Dedifferentiated amniotic fluid mesenchymal stem cell (primary cell): ENCODE data around the gene ATP2A3.

Source experiments
- DNase-seq: peaks from one replicate; pipeline ENCODE4 v3.0.0-alpha.2; 2016; ENCODE audit errors: extremely low spot score

The ATP2A3 gene

DNA sequence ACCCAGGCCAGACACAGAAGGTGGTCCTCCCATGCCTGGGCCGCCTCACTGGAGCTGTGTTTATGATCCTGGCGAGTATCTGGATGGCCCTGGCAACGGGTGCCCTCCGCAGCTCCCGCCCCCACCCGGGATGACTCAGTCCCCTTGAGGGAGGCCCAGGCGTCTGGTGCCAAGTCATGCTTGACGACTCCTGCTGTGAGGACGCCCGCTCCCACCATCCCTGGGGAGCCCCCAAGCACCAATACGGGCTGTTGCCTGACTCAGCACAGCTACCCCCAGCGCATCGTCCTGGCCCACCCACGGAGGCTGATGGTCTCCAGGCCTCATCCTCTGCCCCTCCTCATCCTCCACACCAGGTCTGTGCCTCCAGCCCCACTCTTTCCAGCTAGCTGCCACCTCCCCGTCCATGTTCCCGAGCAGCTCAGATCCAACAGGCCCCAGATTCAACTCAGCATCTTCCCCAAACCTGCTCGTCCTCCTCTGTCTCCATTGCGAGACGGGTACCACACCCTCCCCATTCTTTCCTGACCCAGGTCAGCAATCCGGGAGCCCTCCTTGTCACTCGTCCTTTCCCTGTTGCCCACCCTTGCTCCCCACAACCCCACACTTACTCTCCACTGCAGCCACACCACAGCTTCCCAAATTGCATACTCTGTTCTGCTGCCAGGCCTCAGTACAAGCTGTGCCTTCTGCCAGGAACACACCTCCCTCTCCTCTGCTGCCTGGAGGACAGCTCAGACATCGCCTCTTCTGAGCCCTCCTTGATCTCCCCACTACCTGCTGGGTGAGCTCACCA is 74.0 kb downstream of the ATP2A3 start:
- peak; percentile 90 for DNase-seq

DNA sequence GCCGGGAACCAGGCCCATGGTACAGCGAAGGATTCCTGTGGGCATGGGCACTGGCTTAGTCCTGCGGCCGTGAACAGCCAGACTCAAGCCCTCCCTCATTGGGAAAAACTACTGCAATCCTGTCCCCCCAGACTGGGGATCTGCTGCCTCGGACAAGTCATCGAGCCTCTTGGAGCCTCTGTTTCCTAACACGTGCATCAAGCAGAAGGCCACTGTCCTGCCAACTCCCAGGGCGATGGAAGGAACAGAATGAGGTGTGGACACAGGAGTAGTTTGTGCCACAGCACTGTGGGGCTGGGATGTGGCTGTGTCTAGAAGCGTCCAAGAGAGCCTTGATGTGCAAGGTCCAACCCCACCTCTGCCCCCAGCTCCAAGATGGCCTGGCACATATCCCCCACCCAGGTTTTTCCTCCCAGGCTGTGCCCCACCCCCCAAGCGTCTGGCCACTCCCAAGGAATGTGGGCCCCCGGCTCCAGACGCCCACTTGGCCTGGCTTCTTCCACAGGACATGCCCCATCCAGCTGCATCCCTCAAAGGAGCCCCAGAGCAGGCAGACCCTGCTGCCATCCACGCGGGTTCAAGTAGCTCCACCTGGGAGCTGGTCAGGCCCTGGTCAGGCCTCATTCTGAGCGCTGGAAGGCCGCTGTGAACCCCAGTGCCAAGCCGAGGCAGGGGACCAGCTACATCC is 74.8 kb downstream of the ATP2A3 start:
- no peak for DNase-seq

DNA sequence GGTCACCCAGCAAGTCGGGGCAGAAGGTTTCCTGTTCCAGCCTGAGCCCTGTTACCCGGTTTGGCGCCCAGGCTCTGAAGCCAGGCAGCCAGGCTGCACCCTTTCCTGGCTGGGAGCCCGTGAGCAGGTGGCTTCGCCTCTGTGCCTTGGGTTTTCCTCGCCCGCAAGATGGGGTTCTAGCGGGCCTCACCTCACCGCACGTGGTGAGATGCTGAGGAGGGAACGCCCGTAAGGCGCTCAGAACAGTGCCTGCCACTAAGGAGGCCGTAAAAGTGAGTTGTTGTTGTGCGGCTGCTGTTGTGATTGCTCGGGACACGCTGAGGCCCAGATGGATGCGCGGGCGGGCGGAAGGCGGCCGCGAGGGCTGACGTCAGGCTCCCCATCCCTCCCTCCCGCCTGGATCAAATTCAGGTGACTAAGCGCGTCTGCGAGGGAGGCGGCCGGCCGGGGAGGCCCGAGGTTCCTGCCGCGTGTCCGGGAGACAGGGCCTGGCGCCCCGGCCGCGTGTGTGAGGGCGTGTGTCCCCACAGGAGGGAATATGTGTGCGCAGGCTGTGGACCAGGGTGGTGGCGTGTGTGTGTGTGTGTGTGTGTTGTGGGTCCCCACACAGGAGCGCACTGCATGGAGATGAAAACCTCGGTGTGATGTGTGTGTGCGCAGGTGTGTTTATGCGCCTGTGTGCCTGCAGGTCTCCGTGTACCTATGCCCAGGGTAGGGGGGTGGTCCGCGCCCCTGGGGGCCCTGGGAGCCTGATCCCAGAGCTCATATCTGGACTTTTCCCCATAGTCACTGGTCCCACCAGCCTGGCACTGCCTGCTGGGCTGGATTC is 75.7 kb downstream of the ATP2A3 start:
- DNase-seq, result peak; percentile 80

DNA sequence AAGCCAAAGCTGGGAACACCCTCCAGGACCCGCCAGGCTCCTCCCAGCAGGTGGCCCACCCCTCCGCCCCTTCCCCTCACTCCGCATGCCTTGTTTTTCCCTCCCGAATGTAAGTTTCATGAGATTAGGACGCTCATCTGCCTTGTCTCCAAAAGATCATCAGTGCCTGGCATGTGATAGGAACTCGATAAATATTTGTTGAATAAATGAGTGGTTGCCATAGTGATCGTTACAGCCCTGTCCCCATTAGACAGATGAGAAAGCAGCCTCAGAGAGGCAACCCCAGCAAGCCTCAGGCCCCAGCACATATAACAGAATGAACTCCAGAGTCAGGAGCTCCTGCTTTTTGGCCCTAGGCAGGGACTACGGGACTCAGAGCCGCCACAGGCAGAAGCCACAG is 76.4 kb downstream of the ATP2A3 start:
- DNase-seq, result no peak

DNA sequence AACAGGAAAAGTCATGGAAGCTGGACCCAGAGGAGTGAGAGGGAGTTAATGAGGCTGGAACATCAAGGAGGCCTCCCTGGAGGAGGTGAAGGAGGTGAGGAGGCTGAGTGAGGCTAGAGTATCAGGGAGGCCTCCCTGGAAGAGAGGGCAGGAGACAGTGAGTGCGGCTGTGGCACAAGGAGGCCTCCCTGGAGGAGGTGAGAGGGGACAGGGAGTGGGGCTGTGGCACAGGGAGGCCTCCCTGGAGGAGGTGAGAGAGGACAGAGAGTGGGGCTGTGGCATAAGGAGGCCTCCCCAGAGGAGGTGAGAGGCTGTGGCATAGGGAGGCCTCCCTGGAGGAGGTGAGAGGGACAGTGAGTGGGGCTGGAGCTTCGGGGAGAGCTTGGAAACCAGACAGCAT is 76.8 kb downstream of the ATP2A3 start:
- no peak for DNase-seq

DNA sequence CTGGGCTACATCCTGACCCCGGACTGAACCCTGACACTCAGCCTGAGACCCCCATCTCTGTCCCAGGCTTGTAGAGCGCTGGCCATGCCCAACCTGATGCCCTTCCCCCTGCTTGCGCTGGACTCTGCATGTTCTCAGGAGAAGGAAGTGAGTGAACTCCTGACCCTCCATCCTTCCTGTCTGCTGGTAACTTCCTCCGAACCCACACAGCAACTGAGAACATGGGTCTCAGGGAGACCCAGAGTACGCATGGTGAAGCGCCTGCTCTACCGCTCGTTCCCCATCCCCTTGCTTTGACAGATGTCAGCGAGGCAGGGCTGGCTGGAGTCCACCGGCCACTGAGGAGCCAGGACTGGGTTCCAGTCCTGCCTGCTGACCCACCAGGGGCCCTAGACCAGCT is 77.5 kb downstream of the ATP2A3 start:
- no peak for DNase-seq

DNA sequence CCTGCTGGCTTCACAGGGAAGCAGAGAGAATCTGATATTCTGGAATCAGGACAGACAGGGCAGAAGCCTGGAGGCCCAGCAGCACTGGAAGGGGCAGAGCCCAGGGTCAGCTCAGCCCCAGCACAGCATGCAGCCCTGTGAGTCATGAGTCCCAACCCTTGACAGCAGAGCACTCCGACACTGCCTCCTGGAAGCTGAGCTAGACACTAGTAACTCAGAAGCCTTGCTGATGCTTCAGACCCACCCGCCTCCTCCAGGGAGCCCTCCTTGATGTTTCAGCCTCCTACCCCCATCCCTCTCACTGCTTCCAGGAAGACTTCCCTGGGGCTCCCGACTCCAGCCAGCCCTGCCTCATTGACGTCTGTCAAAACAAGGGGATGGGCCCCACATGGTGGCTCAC is 78.3 kb downstream of the ATP2A3 start:
- peak; percentile 41 for DNase-seq

DNA sequence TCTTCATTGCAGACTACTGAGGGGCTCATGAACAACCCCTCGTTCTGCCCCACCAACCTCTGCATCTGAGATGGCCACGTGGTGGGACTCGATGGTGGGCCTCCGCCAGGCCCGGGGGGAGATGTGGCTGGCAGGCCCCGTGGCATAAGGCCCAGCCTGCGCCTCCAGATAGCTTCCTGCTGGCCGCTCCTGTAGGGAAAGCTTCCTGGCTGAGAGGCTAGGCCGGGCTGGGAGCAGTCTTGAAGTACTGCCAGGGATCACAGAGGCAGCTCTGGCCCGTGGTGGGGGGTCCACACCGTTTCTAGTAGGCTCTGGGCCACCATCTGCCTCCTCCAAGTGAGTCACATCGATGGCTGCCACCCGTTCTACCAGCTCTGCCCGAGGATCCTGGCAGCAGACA is 79.0 kb downstream of the ATP2A3 start:
- DNase-seq, result no peak

DNA sequence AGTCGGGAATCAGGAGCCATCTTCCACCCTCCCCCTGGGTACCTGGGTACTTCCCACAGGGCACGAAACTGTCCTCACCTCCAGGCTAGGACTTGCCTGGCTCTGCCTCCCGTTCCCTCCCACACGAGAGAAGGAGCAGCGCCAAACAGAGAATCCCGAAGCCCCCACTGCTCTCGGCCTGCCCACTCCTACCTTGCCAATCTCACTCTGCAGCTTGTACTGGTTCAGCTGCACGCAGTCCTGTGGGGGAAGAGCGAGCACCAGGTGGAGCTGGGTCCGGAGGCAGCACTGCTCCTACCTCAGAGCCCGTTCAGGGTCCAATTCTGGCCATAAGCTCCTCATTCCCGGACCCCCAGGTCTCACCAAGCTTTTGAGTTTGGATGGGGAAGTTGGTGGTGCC is 80.0 kb downstream of the ATP2A3 start:
- DNase-seq, result no peak

DNA sequence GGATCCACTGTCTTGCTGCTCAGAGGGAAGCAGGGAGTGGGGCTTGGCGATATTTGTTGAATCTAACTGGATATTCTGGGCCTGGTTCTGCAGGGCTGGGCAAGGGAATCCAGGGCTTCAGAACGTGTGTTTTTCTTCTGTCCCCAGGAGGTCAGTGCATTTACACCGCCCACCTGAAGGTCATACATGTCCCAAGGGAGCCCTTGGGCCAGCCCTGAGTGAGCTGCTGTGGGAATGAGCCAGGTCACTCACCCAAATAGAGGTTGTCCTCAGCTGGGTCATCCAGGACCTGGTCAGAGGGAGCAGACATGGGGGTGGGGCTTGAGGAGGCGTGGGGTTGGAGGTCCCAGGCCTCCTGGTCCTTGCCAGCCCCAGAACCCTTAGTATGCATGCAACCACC is 82.0 kb downstream of the ATP2A3 start:
- DNase-seq, result no peak

DNA sequence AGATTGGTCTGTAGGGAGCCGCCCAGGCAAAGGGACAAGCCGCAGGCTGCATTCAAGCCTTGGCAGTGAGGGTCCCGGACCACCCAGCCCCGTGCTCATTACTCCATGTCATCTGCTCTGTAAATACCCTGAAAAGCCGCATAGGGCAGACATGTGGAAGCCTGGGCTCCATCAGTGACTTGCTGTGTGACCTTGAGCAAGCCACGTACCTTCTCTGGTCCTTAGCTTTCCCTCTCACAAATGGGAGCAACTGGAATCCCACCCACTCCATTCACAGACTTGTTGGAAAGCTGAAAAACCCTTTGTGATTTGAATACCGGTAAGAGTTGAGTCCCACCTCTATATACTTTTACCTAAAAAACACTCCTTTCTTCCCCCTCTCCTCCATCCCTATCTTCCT is 83.3 kb downstream of the ATP2A3 start:
- no peak for DNase-seq

DNA sequence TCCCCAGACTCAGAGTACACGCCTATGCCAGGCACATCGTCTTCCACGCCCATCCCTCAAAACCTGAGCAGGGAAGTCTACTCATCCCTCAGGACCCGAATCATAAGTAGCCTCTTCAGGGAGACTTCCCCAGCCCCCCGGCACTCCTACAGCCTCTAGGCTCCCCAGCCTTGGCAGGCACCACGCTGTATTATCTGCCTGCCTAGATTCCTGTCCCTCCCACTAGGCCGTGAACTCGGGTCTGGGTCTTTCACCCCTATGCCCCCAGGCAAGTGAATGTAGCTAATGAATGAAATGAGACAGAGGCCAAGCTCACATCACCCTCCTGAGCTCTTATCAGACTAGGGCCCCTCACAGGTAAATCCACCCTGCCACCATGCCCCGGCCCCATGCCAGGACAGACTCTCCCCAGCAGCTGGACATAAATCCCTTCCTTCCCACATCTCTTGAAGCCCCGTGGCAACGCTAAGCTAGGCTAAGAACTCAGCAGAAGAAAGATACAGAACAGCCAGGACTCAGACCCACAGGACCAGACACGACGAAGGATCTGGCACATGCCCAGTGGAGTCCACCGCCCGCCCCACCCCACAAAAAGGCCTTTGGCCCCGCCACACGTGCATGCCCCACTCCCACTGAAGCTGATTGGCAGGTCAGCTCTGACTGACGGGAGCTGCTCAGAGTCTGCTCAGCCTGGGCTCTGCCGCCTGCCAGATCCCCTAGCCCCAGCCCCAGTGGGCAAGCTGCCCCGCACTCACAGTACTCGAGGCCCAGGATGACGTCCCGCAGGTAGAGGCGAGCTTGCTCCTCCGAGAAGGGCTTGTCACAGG is 84.4 kb downstream of the ATP2A3 start:
- no peak for DNase-seq

DNA sequence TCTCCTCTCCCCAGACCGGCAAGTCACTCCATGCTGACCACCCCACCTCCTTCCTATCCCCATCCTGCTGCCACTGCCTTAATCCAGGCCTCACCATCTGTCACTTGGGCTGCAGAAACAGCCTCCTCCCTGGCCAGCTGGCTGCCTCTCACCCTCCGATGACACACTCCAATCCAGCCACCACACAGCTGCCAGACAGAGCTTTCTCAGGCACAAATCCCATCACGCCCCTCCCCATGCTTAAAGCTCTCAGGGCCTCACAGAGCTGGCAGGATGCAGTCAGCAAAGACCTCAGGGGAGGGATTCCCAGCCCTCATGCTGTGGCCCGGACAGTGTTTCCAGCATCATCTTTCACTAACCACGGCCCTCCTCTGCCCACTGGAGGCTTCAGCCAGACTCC is 85.1 kb downstream of the ATP2A3 start:
- DNase-seq, result peak; percentile 75

DNA sequence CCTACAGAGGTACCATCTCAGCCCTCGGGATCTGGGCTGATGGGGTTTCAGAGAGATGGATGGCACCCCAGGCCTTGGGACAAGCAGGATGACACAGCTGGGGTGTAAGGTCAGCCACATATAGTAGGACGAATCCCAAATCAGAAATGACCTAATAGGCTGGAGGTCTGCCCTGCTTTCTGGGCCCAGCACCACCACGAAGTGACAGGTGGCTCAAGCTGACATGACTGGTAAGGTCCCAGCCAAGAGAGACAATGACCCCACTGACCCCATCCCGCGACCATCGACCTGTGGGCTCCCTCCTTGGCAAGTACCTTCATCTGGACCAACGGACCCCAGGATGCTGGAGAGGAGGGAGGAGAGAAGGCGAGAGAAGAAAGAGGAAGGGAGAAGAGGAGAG is 87.0 kb downstream of the ATP2A3 start:
- DNase-seq, result no peak

DNA sequence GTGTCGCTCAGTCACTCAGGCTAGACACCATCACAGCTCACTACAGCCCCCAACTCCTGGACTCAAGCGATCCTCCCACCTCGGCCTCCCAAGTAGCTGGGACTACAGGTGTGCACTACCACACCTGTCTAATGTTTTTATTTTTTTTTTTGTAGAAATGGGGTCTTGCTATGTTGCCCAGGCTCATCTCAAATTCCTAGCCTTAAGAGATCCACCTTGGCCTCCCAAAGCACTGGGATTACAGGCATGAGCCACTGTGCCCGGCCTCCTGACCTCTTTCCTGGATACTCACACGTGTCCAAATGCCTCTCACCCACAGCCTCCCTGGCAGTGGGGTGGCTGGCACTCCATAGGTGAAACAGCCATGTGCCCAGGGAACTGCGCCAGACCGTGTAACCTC is 88.9 kb downstream of the ATP2A3 start:
- DNase-seq, result no peak
